HuH-7 (cell line): ENCODE data around the gene ARHGAP6.

Source experiments
- DNase-seq: peaks from one replicate; pipeline ENCODE4 v3.0.0; 2011; ENCODE audit warnings: low spot score

ARHGAP6 gene

DNA sequence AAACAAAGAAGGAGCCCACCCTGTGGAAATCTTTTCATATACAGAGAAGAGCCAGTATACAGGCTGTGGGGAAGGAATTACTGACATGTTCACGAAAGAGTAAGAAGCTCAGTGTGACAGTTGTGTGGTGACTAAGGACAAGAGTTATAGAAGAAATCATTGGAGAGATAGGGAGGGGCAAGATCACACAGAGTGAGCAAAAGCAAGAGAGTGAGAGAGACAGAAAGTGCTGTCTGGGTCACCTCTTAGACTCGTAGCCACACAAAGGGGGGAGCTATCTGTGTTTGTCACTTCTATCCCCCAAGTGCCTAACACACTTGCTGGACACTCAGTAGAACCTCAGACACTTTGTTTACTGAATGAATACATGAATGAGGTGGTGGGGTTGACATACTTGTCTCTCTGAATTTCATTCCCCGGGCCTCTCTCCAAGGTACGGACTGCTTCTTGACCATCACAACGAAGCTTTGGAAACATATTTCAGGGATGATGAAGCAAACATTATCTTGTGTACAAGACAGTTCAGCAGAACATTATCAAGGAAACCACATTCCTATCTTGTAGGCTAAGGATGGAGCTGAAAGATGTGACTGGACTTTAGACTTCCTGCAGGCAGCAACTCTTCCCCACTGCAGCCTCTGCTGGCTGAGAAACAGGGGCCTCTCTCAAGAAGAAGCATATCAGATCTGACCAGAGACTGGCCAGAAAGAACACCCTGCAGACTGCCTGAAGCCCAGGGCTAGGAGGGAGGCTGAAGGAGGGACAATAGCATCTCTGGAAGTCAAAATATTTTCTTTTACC, 204.3 kb downstream of the ARHGAP6 start:
- DNase-seq = no peak

DNA sequence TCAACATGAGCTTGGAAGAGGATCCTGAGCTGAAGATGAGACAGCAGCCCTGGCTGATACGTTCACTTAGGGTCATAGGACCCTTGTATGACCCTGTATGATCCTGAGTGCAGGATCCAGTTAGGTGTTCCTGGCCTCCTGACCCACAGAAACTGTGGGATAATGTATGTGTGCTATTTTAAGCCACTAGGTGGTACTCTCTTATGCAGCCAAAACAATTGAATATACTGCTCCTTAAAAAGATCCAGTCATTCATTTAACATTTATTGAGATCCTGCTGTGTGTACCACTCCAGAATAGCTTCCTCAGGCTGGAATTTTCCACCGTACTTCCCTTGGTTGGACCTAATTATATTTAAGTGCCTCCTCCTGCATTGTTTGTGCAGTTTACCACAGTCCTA, 205.4 kb downstream of the ARHGAP6 start:
- DNase-seq = no peak

DNA sequence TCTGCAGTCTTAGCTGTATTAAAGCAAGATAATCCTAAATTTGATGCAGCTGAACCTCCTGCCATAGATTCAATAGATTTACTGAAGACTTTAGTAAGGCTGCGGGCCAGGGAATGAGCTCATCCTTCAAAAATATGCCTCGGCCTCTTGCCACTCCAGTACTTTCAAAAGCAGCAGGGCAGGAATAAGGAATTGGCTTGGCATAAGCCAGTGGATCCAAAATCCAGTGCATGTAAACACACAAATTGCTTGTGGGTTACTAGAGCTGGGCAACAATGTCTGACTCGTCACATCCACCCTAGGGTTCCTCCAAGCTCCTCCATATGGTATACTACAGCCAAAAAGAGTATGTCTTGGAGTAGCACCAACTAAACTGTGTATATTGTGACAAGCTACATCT, 207.6 kb downstream of the ARHGAP6 start:
- no peak for DNase-seq

DNA sequence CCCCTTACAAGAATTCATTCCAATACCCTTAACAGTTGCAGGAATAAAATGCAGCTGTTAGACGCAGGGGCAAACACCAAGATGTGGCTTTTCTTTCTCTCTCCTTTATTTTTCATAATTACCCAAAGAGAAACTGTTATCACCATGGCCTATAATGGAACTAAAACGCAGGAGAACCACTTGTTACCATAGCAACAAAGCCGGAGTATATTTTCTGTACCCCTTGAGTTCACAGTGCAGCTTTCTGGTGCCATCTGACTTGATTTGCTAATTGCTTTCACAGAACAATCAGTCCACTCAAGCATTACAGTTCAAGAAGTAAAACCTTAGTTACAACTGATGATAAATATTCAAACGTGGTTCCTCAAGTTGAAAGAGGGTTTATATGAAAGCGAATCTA, 214.6 kb downstream of the ARHGAP6 start:
- no peak for DNase-seq

DNA sequence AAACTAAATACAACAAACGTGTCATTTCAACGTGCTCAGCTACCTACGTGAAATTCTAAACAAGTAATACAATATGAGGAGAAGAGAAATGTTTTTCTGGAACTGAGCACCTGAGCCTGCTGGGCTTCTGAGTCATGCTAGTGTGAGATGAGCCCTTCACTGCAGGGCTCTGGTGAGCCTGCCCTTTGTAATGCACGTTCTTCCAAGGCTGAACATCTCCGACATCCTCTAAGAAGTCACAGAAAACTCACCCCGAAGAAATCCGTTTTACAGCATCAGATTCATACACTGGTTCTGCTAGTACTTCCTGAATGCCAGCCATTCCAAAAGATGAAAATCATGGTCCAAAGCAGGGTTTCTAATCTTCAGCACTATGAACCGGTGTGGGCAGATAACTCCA, 215.4 kb downstream of the ARHGAP6 start:
- DNase-seq = no peak

DNA sequence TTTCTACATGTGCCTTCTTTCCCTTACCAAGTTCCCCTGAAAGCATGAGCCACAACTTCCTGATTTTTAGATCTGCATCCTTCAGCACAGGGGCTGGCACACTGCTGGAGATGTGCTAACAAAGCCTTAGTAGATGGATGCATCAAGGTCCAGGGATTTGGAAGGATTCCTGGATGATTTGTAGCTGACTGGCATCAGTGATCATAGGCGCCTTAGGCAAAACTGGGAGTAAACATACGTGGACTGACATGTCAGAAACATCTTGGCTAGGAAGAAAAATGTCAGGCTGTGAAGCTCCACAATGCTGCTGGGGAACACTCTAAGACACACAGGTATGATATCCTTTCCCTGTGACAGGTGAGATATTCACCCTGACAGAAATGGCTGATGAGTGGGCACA, 216.1 kb downstream of the ARHGAP6 start:
- no peak for DNase-seq

DNA sequence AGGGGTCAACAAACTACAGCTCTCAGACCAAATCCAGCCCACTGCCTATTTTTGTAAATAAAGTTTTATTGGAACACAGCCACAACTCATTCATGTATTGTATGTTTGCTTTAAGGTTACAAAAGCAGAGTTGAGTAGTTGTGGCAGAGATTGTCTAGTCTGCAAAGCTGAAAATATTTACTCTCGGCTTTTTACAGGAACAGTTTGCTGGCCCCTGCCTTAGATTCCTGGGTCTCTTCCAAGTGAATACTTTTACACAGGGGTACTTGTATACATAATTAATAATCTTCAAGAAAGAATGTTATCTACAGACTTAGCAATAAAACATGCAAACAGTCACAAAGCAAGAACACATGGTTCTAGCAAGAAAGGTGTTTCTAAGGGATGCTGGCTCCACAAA, 218.3 kb downstream of the ARHGAP6 start:
- no peak for DNase-seq

DNA sequence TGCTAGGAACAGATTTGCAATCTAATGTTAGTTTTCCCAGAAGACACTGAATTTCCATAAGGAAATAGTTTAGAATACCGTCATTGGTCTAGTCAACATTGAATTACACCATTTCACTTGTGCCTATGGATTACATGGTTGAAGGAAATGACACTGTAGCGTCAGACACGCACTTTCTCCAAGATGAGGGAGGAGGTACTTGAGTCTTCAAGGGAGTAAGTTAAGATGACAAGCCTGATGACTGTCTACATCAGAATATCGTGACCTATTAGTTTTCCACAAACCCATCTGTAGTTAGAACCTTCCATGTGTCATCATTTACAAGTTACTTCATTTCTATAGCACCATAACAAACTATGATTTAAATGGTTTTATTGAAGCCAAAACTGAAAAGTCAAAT, 218.8 kb downstream of the ARHGAP6 start:
- DNase-seq = no peak

DNA sequence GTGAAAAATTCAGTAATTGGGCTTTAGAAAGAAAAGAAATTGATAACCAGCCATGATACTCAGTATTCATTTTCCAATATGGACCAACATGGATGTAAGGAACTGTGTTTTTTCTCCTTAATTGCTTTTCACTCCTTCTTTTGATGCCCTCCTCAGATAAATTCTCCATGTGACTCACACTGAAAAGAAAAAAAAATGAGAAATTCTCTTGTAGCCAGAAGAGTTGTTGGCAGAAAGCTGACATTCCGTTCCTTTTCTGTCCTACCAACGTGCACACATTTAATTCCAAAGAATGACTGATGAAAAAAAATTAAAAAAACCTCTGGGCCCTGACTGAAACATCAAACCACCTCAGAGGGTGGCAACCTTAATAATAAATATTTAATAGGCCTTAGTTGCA, 219.4 kb downstream of the ARHGAP6 start:
- DNase-seq = no peak

DNA sequence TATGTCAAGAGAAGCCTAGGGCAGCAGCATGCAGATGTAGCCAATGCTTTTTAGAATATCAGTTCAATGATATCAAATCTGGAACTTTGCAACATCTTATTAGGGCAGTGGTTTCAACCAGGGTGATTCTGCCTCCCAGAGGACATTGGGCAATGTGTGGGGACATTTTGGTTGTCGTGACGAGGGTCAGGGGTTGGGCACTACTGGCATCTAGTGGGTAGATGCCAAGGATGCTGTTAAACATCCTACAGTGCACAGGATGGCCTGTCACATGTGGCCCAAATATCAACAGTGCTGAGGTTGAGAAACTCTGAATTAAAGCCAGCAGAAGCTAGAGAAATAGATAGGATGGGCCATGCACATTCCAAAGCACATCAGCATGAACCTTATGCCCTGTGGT, 220.2 kb downstream of the ARHGAP6 start:
- DNase-seq = no peak

DNA sequence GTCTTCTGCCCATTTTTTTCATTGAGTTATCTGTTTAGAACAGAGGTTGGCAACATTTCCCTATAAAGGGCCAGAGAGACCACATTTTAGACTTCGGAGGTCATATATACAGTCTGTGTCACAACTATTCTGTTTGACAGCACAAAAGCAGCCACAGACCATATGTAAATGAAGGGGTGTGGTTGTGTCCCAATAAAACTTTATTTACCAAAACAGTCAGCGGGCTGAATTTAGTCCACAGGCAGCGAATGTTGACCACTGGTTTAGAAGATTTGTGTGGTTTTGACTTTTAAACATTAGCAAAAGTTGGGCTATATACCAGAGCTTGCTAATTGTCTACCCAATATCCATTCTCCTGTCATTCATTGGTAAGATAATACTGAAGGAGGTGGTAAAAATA, 221.7 kb downstream of the ARHGAP6 start:
- DNase-seq = no peak

DNA sequence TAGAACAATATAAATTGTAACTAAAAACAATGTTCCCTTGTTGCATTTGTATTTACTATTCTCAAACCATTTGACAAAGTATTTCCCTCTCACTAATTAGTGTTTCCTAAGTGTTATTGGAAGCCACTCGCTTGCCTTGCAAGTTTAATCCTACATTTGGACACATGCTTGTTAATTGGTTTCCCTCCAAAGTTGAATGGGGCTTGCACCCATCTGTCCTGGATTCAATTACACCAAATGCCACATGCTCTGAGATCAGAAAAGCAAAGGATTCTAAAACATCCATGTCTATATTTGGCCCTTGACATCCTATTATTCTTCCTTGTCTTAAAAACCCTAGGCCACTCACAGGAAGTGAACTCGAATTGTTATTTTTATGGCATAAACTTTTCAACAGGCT, 225.9 kb downstream of the ARHGAP6 start:
- no peak for DNase-seq

DNA sequence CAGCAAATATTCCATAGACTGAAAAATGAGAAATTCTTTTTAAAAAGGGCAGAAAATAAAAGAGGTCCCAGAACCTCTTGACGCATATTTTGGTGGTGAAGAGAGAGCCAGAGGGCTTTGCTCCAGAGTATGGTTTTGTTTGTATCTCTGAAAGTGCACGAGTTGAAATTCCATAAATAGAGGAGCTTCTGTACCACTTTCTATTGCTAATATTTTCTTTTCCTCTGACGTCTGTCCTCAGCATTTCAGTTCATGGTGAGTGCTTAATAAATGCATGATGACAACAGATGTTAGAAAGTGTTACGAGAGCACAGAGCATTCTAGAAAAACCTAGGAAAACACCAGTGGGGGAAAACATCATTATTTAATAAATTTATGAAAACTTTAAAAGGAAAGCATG, 227.0 kb downstream of the ARHGAP6 start:
- no peak for DNase-seq

DNA sequence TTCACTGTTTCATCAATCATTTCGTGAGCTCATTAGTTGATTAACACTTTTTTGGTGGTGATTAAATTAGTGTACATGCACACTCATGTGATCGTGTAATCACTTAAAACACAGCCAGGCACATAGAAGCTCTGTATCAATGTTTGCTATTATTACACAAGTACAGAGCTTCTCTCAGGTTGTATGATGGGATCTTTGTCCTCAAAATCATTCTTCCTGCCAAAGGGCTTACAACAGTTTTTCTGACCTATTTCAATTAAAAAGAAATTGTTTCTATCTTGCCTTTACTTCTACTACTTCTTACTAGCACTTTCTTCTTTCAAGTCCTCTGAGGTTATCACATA, 227.4 kb downstream of the ARHGAP6 start:
- no peak for DNase-seq

DNA sequence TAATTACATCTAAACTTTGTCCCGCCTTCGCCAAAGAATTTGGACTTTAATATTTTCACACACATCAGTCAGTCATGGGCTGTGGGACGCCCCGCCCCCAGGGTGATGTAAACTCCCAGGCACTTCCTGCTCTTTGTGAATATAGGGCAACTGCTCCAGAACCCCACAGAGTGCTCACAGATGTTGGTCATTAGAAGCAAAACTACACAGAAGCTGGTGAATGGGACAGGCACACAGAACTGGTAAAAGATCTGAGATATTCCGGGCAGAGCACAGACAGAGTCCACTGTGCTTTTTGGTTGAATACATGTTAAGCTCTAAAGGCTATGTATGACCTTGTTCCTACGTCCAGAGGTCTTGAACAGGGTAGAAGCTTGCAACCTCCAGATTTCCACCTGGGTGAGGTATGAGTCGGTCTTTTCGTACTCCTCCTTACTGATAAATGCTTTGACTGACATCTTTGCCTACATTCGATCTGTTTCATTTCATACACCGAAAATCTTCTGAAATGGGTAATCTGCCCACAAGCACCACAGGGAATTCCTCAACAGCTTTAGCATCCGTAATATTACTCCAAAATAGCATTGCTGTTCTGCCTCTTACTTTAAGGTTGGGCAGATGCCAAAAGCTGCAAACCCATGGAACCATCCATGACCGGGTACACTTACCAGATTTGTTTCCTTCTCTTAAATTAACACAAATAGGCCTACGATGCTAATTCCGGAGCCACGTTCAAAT, 227.9 kb downstream of the ARHGAP6 start:
- no peak for DNase-seq

DNA sequence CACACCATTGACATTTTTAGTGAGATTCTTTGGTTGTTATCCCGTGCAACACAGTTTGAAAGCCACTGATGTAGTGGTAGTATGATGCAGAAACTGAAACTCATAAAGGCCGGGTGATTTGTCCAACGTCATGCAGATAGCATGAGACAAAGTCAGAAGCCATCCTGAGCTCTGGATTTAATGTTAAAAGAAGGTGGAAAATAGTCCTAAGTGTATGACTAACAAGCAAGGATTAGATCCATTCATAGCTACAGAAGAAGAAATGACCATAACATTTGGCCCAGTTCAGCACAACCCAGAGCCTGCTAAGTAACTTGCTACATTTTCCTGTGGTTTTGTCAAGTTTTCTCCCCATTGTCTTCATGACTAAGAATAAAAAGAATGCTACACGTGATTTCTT, 230.2 kb downstream of the ARHGAP6 start:
- DNase-seq = no peak

DNA sequence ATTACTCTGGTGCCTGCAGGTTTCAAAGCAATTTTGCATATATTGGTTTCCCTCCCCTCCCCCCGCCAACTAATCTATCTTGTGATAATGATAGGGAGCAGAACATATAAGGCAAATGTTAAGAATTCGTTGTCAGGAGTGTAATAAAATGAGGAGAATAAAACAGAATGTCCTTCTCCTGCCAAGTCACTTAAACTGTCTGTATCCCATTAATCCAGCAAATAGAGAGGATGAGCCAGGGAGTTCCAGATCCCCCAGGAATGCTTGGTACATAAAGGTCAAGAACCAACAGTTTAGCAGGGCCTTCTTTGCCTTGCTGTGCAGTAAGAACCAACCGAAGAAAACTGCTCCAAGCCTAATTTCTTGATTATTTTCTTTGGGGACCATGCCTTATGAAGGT, 231.1 kb downstream of the ARHGAP6 start:
- no peak for DNase-seq

DNA sequence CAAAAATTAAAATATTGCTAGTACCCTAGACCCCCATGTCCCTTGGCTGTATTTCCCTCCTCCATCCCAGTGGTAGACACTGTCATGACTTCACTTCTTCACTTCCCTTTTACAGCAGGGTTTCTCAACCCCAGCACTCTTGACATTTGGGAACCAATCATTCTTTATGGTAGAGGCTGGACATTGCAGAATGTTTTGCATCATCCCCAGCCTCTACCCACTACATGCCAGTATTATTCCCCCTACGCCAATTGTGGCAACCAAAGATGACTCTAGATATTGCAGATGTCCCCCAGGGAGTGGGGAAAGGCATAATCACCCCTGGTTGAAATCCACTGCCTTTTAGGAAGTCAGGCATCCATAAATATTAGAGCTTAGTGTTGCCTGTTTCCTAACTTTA, 233.9 kb downstream of the ARHGAP6 start:
- no peak for DNase-seq

DNA sequence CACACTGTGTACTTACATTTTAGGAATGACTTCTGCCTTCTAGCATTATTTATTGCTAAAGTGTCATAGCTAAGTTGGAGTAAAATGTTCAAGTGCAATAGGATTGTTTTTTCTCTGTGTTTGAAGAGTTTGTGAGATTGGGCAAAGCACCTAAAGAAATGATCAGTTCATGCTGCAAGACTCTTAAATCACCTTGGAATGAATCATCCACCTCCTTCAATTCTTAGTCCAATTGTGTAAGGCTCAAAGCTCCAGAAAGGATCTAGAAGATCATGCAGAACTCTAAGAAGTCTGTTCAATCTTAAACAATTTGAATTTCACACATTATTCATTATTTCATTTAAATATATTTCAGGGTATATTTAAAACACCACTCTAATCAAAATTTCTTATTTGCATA, 235.4 kb downstream of the ARHGAP6 start:
- no peak for DNase-seq

DNA sequence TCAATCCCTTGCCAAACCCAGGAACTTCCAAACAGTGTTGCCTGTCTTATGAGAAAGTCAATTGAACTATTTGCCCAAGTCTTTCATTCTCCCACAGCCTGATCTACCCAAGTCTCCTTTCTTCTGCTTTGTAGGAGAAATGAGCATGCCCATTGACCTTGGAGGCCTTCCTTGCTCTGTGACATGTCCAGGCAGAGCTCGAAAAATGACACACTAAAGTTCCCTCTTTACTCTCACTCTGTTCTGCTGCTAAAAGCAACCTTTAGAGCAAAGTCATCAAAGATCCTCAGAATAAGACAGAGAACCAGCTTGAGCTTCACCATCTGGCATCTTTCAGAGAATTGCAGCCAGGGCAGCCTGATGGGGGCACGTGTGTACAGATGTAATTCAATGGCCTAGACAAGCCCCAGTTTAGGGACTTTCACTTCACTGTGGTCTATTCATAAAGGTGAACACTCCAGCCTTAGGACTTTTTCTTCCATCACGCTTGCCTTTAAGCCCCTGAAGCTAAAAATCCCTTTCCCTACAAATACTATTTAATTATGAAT, 236.1 kb downstream of the ARHGAP6 start:
- DNase-seq = no peak

DNA sequence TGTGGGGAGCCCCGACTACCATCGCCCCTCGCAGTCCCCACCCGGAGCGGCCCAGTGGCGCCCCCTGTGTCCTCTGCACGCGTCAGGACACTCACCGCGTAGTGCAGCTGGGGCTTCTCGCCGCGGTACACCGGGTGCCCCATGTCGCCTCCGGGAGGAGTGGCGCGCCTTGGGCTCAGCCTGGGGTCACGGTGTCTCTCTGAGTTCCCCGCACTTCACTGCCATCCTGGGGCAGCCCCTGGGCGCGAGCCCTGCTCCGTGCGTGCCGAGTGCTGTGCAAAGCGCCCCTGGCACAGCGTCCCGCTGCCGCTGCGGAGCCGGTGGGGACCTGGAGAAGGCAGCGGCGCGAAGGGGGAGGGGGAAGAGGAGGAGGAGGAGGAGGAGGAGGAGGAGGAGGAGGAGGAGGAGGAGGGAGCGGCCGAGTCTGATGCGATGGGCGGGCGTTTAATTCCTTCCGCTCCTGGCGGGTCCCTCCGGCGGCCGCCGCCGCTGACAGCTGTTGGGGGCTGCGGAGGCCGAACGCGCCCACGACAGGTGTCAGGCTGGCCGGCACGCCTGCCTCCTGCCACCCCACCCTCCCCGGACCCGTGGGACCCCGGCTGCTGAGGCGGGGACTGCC, 238.2 kb downstream of the ARHGAP6 start:
- no peak for DNase-seq

DNA sequence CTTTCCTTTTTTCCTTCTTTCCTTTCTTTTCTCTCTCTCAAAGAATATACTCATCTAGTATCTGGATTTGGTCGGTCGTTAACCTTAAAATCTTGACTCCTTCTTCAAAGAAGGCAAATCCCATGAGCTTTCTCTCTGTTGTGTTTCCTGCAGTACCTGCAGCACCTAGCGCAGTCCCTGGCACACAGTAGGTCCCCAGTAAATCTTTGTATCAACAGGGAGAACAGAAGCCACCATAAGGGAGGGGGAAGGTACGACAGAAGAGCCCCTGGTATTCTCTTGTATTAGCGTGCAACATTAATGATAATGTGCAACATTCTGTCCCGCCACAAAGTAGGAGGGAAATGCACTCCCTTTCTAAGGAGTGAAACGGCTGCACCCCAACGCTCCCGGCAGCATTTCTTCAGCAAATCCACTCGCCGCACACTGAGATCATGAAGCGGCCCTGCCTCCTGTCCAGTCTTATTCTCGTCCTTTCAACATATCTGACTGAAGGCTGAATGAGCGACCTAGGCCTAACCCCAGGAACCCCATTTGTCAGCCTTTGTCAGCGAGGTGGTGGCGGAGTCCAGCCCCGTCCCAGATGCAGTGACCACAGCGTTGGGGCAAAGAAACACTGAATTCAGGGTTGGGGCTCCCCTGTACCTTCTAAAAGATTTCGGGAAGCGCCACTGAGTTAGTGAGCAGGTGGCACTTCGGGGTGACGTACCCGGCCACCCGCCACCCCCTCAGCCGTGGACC, 238.8 kb downstream of the ARHGAP6 start:
- DNase-seq = no peak
